Hepatocyte (in vitro differentiated cells): ENCODE results near the gene EIF4A2.
"Not testable (repeated sequence)": the region's sequence is repeated elsewhere in the genome, so short reads cannot be mapped to it uniquely, and the experiment has no call there.

Experiments used
- EZH2phosphoT487 ChIP-seq: fragments of 200-600 bp; sonication (generic); IDR thresholded peaks from one replicate; pipeline ENCODE4 v1.6.1; 2018; ENCODE audit warnings: antibody characterized with exemption, mild to moderate bottlenecking, low read depth, moderate library complexity; ENCODE audit not compliant: unreplicated experiment, severe bottlenecking
- TF ChIP-seq, protein P1 (sequence below): fragments of 200-600 bp; sonication (generic); IDR thresholded peaks from 2 replicates; pipeline ENCODE4 v1.5.1; 2016; ENCODE audit warnings: antibody characterized with exemption, mild to moderate bottlenecking; ENCODE audit not compliant: poor library complexity

DNA sequence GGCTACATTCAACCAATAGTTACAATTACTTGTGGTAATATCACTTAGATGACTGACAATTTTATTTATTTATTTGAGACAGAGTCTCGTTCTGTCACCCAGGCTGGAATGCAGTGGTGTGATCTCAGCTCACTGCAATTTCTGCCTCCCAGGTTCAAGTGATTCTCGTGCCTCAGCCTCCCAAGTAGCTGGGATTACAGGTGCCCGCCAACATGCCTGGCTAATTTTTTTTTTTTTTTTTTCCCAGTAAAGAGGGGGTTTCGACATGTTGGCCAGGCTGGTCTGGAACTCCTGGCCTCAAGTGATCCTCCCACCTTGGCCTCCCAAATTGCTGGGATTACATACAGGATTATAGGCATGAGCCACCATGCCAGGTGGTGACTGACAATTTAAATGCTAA, 20.1 kb downstream of the EIF4A2 start:
- TF ChIP-seq, protein P1, sequence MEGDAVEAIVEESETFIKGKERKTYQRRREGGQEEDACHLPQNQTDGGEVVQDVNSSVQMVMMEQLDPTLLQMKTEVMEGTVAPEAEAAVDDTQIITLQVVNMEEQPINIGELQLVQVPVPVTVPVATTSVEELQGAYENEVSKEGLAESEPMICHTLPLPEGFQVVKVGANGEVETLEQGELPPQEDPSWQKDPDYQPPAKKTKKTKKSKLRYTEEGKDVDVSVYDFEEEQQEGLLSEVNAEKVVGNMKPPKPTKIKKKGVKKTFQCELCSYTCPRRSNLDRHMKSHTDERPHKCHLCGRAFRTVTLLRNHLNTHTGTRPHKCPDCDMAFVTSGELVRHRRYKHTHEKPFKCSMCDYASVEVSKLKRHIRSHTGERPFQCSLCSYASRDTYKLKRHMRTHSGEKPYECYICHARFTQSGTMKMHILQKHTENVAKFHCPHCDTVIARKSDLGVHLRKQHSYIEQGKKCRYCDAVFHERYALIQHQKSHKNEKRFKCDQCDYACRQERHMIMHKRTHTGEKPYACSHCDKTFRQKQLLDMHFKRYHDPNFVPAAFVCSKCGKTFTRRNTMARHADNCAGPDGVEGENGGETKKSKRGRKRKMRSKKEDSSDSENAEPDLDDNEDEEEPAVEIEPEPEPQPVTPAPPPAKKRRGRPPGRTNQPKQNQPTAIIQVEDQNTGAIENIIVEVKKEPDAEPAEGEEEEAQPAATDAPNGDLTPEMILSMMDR: not testable (repeated sequence)
- not testable (repeated sequence) for TF ChIP-seq EZH2phosphoT487
